MG63 (cell line): ENCODE results near the gene ACAP2. TPM values are rescaled to one million over a fixed set of nuclear protein-coding genes. Genes with fewer than 3 reads are reported as not detected.
"Not testable (repeated sequence)": the region's sequence is repeated elsewhere in the genome, so short reads cannot be mapped to it uniquely, and the experiment has no call there.

Source experiments
- DNase-seq: peaks from one replicate; pipeline ENCODE4 v3.0.0-alpha.2; 2020
- H3K27me3 ChIP-seq: fragments of 250-450 bp; sonication (Bioruptor Pico); 2 replicates; pipeline ENCODE4 v1.5.1; 2020; ENCODE audit warnings: mild to moderate bottlenecking, moderate library complexity
- H3K36me3 ChIP-seq: fragments of 250-450 bp; sonication (Bioruptor Pico); 2 replicates; pipeline ENCODE4 v1.5.1; 2020; ENCODE audit warnings: mild to moderate bottlenecking, moderate library complexity
- H3K4me3 ChIP-seq: fragments of 250-450 bp; sonication (Bioruptor Pico); 2 replicates; pipeline ENCODE4 v1.5.1; 2020; ENCODE audit warnings: mild to moderate bottlenecking, moderate library complexity
- H3K9me3 ChIP-seq: fragments of 250-450 bp; sonication (Bioruptor Pico); 2 replicates; pipeline ENCODE4 v1.5.1; 2020; ENCODE audit warnings: mild to moderate bottlenecking, moderate library complexity
- total RNA-seq: library from RNA; depleted of rRNA; stranded (reverse); fragments of >200 nt; shearing (Covaris generic); gene quantifications from 2 replicates; pipeline ENCODE4 v1.2.3, GENCODE V29; 2014; ENCODE audit warnings: low replicate concordance; rRNA removed

Gene ACAP2
- total RNA-seq, 1 experiment from 2014 or later = 31.8 TPM

DNA sequence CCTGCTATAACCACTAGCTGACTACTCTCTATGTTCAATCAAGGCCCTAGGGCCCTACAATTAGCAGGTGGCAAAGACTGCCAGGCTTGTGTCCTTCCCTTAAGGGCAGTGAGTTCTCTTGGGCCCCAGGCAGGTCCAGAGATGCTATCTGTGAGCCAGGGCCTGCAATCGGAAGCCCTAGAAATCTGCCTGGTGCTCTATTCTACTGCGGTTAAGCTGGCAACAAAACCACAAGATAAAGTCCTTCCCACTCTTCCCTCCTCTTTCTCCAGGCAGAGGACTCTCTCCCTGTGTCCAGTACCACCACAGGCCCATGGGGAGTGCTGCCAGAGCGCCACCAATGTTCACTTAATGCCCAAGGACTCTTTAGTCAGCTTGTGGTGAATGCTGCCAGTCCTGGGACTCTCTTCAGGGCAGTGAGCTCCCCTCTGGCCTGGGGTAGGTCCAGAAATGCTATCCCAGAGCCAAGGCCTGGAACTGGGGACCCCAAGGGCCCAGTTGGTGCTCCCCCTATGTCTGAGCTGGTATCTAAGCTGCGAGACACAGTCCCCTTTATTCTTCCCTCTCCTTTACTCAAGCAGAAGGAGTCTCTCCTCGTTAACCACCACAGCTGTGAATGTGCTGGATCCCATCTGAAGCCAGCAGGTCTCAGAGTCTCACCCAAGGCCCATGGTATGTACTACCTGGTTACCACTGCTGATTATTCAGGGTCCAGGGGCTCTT lies 206.6 kb downstream of the ACAP2 start:
- H3K36me3 ChIP-seq = peaks cover 28% of the 10 kb centered on the region
- H3K27me3 ChIP-seq = no peaks in the 10 kb centered on the region
- H3K9me3 ChIP-seq = peaks cover 2% of the 10 kb centered on the region; the same call in 1 of the 2 replicates
- H3K4me3 ChIP-seq = no peak overlapping the region
- DNase-seq = no peak

GRCh38 chr3:195230244-195230643 lies 212.6 kb downstream of the ACAP2 start:
- Histone ChIP-seq H3K36me3 (peaks cover 15% of the 10 kb centered on the region), H3K9me3 (peaks cover 2% of the 10 kb centered on the region; the same call in 1 of the 2 replicates), H3K27me3 (no peaks in the 10 kb centered on the region), H3K4me3 (no peak overlapping the region)
- no peak for DNase-seq

DNA sequence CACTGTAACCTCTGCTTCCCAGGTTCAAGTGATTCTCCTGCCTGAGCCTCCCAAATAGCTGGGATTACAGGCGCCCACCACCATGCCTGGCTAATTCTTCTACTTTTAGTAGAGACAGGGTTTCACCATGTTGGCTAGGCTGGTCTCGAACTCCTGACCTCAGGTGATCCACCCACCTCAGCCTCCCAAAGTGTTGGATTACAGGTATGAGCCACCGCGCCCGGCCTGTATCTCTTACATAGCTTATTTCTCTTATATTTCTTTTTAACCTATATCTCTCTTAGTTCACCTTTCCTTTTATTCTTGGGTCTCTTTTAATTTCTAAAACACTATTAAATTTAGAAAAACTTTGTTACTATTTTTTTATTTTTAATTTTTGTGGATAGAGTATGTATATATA lies 213.9 kb downstream of the ACAP2 start:
- H3K36me3 ChIP-seq = peaks cover 18% of the 10 kb centered on the region
- not testable (repeated sequence) for H3K9me3 ChIP-seq, DNase-seq, H3K27me3 ChIP-seq, H3K4me3 ChIP-seq

- peaks cover 16% of the 10 kb centered on the region for H3K36me3 ChIP-seq
- no peak overlapping the region for H3K4me3 ChIP-seq
- DNase-seq = no peak
- peaks cover 2% of the 10 kb centered on the region; the same call in 1 of the 2 replicates for H3K9me3 ChIP-seq
- H3K27me3 ChIP-seq = no peaks in the 10 kb centered on the region
Measured at GRCh38 chr3:195227871-195228270, 214.9 kb downstream of the ACAP2 start.

DNA sequence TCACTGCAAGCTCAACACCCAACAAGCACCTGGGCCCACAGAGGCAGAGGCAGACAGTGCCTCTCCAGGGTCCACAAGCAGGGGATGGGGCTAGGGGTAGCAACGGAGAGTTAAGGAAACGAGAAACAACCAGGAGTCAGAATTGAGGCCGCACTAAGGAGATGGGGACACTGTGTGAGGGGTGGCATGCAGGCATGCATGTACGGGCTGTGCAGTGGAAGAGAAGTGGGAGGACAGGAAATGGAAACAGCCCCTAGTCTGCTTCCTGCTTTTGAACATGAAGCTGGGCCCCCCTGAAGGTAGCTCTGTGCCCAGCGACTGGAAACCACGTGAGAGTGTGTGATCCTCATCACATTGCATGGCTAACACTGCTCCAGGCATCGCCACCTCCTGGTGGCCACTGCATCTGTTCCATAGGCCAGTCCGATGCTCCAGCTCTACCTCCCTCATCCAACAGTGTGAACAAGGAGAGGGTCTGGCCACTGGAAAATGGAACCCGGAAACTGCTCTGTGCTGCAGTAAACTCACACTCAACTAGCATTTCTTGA lies 215.8 kb downstream of the ACAP2 start:
- no peak for DNase-seq
- Histone ChIP-seq H3K9me3 (peaks cover 2% of the 10 kb centered on the region; the same call in 1 of the 2 replicates), H3K27me3 (no peaks in the 10 kb centered on the region), H3K36me3 (peaks cover 16% of the 10 kb centered on the region), H3K4me3 (no peak overlapping the region)

GRCh38 chr3:195226445-195226844 lies 216.4 kb downstream of the ACAP2 start:
- no peaks in the 10 kb centered on the region for H3K27me3 ChIP-seq
- H3K36me3 ChIP-seq = peaks cover 16% of the 10 kb centered on the region
- no peak overlapping the region for H3K4me3 ChIP-seq
- H3K9me3 ChIP-seq = peaks cover 2% of the 10 kb centered on the region; the same call in 1 of the 2 replicates
- no peak for DNase-seq

DNA sequence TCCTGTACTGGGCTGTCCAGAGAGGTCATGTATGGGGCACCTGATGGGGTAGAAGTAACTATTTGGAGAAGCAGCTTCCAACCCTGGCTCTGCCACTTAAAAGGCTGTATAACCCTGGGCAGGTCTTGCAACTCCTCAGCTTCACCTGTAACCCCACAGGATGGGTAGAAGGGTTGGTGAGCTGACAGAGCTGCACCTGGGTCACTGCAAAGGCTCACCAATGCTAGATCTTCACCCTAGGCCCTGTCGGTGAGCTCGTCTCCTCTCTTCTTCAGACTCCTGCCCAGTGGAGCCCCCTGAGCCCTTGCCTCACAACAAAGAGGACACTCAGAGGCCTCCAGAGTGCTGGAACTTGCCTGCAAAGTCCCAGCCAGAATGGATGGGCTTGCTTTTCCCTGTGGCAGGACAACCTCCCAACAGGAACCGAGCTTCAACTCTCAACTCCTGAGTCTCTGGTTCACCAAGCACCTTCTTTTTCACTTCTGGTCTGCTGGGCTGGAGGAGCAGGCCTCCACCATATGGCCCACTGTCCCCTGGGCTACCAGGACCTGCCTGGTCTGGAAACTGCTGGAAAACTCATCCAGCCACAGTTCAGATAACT lies 217.7 kb downstream of the ACAP2 start:
- Histone ChIP-seq H3K4me3 (no peak overlapping the region), H3K36me3 (peaks cover 16% of the 10 kb centered on the region), H3K27me3 (no peaks in the 10 kb centered on the region), H3K9me3 (no peaks in the 10 kb centered on the region)
- no peak for DNase-seq

Other genes starting within 250 kb of the ACAP2 start
- 23.0 and 43.7 TPM in 2 replicates for gene XXYLT1, start 171.9 kb downstream of the ACAP2 start, total RNA-seq
- gene PPP1R2, start 100.3 kb upstream of the ACAP2 start, total RNA-seq = 30.9 and 43.4 TPM in 2 replicates
- gene APOD, start 140.9 kb upstream of the ACAP2 start, total RNA-seq = not detected in 2 replicates